Vagina (tissue), 2 donors: ENCODE data around the gene FGF21.

Source experiments
- CTCF ChIP-seq, 3 experiments: fragments of 450-650 bp in 2 of 3; fragments of 200-600 bp in 1 of 3; sonication (generic) in 1 of 3; IDR thresholded peaks; one replicate each; pipeline ENCODE4 v1.5.1; 2017 to 2019; ENCODE audit warnings: antibody characterized with exemption in 3 of 3, mild to moderate bottlenecking in 2 of 3, moderate library complexity in 2 of 3
- POLR2A ChIP-seq, 2 donors: fragments of 450-650 bp; IDR thresholded peaks; one replicate each; pipeline ENCODE4 v1.6.1; 2017; ENCODE audit warnings: antibody characterized with exemption in 2 of 2, mild to moderate bottlenecking in 2 of 2, moderate library complexity in 2 of 2
- POLR2AphosphoS5 ChIP-seq, 2 donors: sonication (generic); formaldehyde crosslinking; IDR thresholded peaks; one replicate each; pipeline ENCODE4 v1.9.0; 2017; ENCODE audit warnings: antibody characterized with exemption in 2 of 2, mild to moderate bottlenecking in 2 of 2, low read depth in 1 of 2; ENCODE audit not compliant: insufficient read depth in 1 of 2

GRCh38 chr19:48798937-48799336 lies 43.6 kb downstream of the FGF21 start:
- TF ChIP-seq POLR2A (IDR thresholded peaks at IDR 0.05), result no peak
- no peak for TF ChIP-seq CTCF (IDR thresholded peaks at IDR 0.05)
- TF ChIP-seq POLR2AphosphoS5 (IDR thresholded peaks at IDR 0.05; ENCODE audit: insufficient read depth in 1 of 2, low read depth in 1 of 2), result no peak
